Esophagus squamous epithelium (tissue), 4 donors: ENCODE measurements around the gene GPC3.

Source experiments
- POLR2A ChIP-seq, 4 donors: fragments of 450-650 bp; IDR thresholded peaks; one replicate each; pipeline ENCODE4 v1.6.1; 2017; ENCODE audit warnings: antibody characterized with exemption in 4 of 4, mild to moderate bottlenecking in 4 of 4, moderate library complexity in 3 of 4
- TF ChIP-seq, protein P1 (sequence below), 6 experiments: fragments of 450-650 bp in 4 of 6; fragments of 200-600 bp in 2 of 6; sonication (generic) in 2 of 6; IDR thresholded peaks; one replicate each; pipeline ENCODE4 v1.5.1; 2016 to 2019; ENCODE audit warnings: antibody characterized with exemption in 6 of 6, mild to moderate bottlenecking in 4 of 6, moderate library complexity in 4 of 6

DNA sequence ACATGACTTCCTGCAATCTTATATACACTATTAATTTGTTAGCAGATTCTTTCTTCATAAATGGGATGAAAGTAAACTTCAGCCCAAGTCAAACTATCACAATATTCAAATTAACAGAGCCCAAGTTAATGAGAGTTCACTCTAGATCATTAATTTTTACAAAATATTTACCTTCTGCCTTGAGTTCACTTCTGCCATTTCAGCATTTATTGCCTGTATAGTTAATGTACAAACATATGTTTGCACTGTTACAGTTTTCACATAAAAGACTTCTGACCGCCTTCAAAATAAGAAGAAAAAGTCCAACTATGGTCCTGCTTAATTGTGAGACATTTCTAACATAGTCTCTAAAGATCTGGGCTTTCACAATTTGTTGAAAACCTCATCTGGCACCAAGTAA, 46.9 kb downstream of the GPC3 start:
- TF ChIP-seq, protein P1, sequence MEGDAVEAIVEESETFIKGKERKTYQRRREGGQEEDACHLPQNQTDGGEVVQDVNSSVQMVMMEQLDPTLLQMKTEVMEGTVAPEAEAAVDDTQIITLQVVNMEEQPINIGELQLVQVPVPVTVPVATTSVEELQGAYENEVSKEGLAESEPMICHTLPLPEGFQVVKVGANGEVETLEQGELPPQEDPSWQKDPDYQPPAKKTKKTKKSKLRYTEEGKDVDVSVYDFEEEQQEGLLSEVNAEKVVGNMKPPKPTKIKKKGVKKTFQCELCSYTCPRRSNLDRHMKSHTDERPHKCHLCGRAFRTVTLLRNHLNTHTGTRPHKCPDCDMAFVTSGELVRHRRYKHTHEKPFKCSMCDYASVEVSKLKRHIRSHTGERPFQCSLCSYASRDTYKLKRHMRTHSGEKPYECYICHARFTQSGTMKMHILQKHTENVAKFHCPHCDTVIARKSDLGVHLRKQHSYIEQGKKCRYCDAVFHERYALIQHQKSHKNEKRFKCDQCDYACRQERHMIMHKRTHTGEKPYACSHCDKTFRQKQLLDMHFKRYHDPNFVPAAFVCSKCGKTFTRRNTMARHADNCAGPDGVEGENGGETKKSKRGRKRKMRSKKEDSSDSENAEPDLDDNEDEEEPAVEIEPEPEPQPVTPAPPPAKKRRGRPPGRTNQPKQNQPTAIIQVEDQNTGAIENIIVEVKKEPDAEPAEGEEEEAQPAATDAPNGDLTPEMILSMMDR (IDR thresholded peaks at IDR 0.05), result no peak
- TF ChIP-seq POLR2A (IDR thresholded peaks at IDR 0.05), result no peak
